Measurements from ENCODE around the gene ANGEL2. TPM values are rescaled to one million over a fixed set of nuclear protein-coding genes. Genes with fewer than 3 reads are reported as not detected.

The ANGEL2 gene
- total and polyA plus RNA-seq, 2 of the 13 experiments (the other 11 are each of a cell fraction or from before 2014, with no cell fraction given), result 12.3 to 25.4 TPM

- POLR2A ChIA-PET, result no interaction called here
- WGBS (ENCODE audit: low lambda C conversion rate), result 96% methylated on average over 2 of the region's 2 CpGs
- CTCF ChIA-PET (ENCODE audit: low intra/inter-chr PET ratio, low total read pairs), result no interaction called here
- Histone ChIP-seq H3K9me3 (ENCODE audit: low read length) (no peaks in the 10 kb centered on the region), H3K27ac (ENCODE audit: extremely low read length, insufficient read depth, low read length) (no peak overlapping the region), H3K27me3 (ENCODE audit: control insufficient read depth in 1 of 2, insufficient read depth in 2 of 2, low read length in 2 of 2) (no peaks in the 10 kb centered on the region), H2AFZ (ENCODE audit: low read length) (no peak overlapping the region), H3K79me2 (ENCODE audit: insufficient read depth, low read length) (no peaks in the 10 kb centered on the region), H4K20me1 (ENCODE audit: insufficient read depth, low read length) (no peaks in the 10 kb centered on the region), H3K4me3 (replicated peaks in 1 of 3; ENCODE audit: insufficient read depth in 1 of 3, low read depth in 2 of 3, low read length in 3 of 3) (no peak overlapping the region), H3K4me2 (ENCODE audit: low read depth, low read length) (no peak overlapping the region), H3K9ac (ENCODE audit: insufficient read depth, low read depth, low read length) (no peak overlapping the region), H3K36me3 (replicated peaks in 1 of 2; ENCODE audit: control insufficient read depth in 1 of 2, insufficient read depth in 2 of 2, low read length in 2 of 2) (no peaks in the 10 kb centered on the region), H3K4me1 (ENCODE audit: insufficient read depth, low read length) (0 out of 2 replicates have a peak, but pooled peaks cover 1% of the 10 kb centered on the region)
- in situ Hi-C loops (cut with HindIII; ENCODE audit: extremely low pct_ligation_motif_present, low pct_unique_long_range_greater_than_20kb), result no loop called here
- FAIRE-seq (no peak), ATAC-seq (no peak), DNase-seq (ENCODE audit: low spot score) (no peak)
- BruUV-seq (replicated peaks), result no TSS peak
- intact Hi-C loops (cut with micrococcal nuclease; ENCODE audit: unreplicated experiment), result no loop called here
- no peak for TF ChIP-seq ARID4A (CRISPR knock-in tag; IDR thresholded peaks at IDR 0.05; ENCODE audit: borderline replicate concordance)
- TF ChIP-seq ZSCAN31 (CRISPR knock-in tag; IDR thresholded peaks at IDR 0.05; ENCODE audit: low read depth), result no peak
- TF ChIP-seq ZHX1 (CRISPR knock-in tag; IDR thresholded peaks at IDR 0.05; ENCODE audit: low read depth), result no peak
- TF ChIP-seq HHEX (CRISPR knock-in tag; IDR thresholded peaks at IDR 0.05), result no peak
- no peak for TF ChIP-seq PHF20 (CRISPR knock-in tag; IDR thresholded peaks at IDR 0.05)
- TF ChIP-seq TFDP2 (CRISPR knock-in tag; IDR thresholded peaks at IDR 0.05), result no peak
- TF ChIP-seq ZMAT5 (CRISPR knock-in tag; IDR thresholded peaks at IDR 0.05; ENCODE audit: borderline replicate concordance, low read depth), result no peak
- TF ChIP-seq MATR3 (CRISPR knock-in tag; IDR thresholded peaks at IDR 0.05), result no peak
- TF ChIP-seq MXI1 (IDR thresholded peaks at IDR 0.05; ENCODE audit: borderline replicate concordance, low read depth, low read length), result no peak
- no peak for TF ChIP-seq ZNF710 (CRISPR knock-in tag; IDR thresholded peaks at IDR 0.05; ENCODE audit: borderline replicate concordance)
Measured at GRCh38 chr1:212986551-212986950, 29.1 kb downstream of the ANGEL2 start.

Measured in HepG2 (cell line).